Activated gamma-delta T cell treated with Interleukin-2 at 50 U/mL for 16 hours (primary cell): ENCODE measurements around the gene SMARCD2.

ENCODE experiments used
- DNase-seq: peaks from one replicate; pipeline ENCODE4 v3.0.0-alpha.2; 2020

SMARCD2 gene

DNA sequence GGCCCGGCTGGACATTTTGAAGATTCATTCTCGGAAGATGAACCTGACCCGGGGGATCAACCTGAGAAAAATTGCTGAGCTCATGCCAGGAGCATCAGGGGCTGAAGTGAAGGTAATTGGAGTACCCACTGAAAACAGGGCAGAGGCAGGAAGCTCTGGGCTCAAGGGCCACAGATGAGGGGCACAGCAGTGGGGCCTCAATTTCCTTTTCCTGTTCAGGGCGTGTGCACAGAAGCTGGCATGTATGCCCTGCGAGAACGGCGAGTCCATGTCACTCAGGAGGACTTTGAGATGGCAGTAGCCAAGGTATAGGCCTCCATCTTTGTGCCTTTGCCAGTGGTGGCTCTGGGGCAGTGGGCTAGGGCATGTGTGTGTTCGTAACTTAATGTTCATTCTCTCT, 11.0 kb downstream of the SMARCD2 start:
- DNase-seq: no peak

DNA sequence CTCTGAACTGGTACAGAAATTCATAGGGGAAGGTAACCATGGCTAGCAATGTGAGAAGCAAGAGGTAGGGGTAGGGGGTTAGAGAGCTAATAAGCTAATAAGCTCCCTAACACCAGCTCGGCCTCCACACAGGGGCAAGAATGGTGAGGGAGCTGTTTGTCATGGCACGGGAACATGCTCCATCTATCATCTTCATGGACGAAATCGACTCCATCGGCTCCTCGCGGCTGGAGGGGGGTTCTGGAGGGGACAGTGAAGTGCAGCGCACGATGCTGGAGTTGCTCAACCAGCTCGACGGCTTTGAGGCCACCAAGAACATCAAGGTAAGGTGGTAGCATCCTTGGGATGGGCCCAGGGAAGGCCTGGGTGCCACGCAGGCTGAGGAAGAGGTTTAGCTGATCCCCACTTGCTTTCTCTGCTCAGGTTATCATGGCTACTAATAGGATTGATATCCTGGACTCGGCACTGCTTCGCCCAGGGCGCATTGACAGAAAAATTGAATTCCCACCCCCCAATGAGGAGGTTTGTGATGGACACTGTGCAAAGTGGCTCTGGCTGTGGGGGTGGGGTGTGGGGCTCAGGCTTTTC, 11.5 kb downstream of the SMARCD2 start:
- DNase-seq: no peak

DNA sequence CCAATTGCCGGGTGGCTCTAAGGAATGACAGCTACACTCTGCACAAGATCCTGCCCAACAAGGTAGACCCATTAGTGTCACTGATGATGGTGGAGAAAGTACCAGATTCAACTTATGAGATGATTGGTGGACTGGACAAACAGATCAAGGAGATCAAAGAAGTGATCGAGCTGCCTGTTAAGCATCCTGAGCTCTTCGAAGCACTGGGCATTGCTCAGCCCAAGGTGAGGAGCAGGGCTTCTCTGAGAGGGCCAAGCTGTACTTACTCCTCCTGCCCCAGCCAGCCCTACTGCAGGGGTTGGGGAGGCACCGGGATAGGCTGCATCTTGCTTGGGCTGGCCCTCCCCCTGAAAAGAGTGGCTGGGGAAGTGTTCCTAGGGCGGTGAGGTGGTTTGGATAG, 12.2 kb downstream of the SMARCD2 start:
- DNase-seq: no peak

DNA sequence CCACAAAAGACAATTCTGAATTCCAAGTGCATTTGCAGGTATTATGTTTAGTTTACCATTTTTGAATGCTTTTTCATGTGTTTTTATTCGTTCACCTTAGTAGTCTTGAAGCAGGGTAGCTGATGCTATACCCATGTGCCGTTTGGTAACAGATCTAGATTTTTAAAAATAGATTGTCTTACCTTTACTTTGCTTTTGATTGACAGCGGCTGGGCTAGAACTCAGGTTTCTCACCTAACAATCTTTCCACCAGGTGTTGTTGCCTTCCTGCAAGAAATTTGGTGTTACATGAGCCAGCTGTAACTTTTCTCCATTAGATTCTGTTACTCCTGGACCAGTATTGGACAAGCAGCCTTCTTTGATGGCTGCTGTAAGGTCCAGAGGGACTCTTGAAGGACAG, 13.5 kb downstream of the SMARCD2 start:
- no peak for DNase-seq

DNA sequence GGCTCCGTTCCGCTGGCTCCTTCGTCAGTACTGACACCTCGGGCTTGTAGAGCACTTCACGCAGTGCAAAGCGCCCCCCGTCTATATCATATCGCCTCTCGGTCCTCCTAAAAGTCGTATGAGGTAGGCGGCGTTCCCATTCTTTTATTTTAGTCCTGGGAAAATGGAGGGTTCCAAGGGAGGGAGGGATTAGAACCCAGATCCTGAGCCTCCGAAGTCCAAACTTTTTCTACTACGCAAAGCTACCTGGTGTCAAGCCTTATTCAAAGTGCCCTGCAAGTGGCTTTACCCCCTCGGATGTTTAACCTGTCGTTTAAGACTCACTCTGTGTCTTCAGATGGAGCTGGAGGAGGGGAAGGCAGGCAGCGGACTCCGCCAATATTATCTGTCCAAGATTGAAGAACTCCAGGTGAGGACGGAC, 14.7 kb downstream of the SMARCD2 start:
- no peak for DNase-seq

DNA sequence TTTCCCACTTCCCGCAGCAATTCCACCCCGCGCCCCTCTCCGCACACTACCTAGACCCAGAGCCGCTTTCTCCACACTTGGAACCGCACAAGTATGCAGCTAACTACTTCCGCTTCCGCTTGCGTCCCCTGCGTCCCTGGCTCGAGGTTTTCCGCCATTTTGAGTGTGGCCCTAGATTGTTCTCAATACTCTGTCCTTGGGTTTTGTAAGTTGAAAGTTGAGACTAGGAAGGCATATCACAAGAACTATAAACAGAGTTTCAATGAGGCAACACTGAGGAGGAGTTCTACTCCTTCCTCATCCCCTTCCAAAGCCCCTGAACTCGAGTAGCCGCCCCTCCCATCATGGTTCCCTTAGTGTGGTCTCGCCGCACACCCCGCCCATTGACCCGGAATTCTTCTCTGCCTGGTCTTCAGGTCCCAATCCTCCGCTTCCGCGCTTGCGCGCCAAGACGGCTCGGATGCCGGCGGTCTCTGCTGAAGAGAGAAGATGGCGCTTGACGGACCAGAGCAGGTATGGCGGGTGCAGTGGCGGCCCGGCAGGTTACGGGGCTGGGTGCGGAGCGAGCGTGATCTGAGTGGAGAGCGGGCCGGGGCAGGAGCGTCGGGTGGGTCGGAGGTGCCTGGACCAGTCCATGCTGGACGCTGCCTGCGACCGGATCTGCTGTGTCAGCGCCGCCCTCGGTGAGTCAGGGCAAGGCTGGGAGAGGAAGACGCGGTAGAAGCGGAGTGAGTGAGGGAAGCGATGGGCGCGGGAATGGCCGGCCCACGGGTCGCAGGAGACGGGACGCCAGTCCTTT, 15.3 kb downstream of the SMARCD2 start, which contains the start of the genes FTSJ3 and PSMC5:
FTSJ3 (minus strand) TSS at position 662 of the 799 bp plus-strand sequence. CDS start 761 bp downstream, outside the sequence.
PSMC5 (plus strand) TSS at position 430 of the 799 bp plus-strand sequence; CDS start at position 490, 60 bp downstream.
- DNase-seq: peak; percentile 96

DNA sequence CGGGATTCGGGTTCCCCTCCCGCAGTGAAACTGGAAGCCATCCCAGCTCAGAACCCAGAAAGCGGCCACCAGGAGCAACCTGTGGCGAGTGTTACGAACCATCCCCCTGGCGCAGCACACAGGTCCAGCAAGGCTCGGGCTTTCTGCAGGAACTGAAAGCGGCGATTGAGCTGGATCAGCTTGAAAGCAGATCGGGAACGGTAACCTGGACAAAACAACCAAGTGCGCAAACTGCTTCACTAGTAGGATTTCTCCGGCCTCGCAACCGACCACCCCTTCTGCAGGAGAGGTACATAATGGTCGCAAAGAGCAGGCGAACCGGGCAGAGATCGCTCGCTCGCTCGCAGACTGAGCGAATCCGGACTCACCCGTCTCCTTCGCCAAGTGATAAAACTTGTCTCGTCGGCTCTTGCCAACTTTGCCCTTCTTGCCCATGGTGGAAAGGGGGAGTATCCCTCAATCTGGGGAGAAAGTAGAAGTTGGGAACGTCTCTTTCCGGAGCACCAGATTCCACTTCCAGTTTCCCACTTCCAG, 15.9 kb downstream of the SMARCD2 start:
- no peak for DNase-seq

DNA sequence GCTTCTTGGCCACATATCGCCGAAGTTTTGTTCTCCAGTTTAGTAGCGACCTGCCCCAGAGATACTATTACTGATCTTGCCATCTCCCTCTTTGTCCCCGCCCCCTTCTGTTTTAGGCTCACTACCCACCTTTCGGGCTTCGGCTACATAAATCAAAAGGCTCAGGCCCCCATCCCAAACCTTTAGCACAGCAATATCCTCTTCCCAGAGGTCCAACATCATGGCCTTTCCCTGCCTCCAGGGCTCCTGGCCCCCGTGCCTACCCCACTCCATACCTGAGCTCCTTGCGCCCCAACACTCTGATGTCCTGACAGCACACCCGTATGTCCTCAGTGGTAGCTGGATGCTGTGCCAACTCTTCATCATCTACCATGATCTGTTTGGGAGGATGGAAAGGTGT, 18.1 kb downstream of the SMARCD2 start:
- DNase-seq: no peak

DNA sequence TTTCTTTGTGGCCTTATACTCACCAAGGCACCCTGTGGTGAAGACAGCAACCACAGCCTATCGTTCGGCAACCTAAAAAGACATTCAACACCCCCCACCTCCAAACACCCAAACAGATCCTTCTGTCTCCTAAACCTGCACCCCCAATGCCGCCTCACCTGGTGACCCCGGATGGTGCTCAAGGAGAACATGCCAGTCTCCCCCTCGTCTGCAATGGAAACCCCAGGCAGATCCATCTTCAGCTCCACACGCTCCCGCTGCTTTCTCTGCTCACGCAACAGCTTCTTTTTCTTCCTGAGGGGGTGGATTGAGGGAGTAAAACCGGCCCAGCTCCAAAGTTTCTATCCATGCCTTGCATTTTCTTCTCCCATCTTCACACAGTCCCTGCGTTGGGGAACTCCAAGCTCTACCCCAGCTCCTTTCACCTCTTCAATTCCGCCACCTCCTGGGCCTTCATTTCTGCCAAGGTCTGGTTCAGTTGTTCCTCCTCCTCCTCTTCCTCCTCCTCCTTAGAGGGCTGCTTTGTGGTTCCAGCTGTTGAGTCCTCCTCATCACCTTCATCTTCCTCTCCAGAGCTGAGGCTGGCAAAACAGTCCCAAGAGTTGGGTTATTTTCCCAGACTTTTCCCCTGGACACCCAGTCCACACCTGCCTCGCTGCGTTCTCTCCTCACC, 18.7 kb downstream of the SMARCD2 start:
- no peak for DNase-seq

DNA sequence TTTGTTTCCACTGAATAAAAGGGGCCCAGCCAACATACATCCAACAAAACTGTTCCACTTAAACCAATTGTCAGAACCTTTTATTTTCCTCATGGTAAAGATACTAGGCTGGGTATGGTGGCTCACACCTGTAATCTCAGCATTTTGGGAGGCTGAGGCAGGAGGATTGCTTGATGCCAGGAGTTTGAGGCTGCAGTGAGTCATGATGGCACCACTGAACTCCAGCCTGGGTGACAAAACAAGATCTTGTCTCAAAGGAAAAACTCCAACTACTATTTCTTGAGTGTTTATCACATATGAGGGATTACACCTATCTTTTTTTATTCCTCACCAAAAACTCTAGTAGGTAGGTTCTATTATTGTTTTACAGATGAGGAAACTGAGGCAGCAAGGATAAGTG, 19.9 kb downstream of the SMARCD2 start:
- DNase-seq: no peak

DNA sequence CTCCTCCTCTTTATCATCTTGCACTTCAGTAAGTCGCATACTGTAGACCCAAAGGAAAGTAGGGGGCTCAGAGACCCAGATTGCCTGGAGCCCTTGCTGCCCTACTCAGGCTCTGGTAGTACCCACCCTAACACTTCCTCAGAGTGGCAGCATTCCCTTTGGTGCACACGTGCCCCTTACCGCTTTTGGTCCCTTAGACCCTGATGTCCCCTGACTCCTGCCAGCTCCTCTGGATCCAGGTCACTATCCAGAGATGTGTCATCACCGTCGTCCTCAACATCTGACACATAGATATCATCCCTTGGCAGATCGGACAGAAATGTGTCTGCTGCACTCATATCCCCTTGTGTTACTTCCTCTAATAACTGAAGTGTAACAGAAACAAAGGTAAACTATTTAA, 20.7 kb downstream of the SMARCD2 start:
- DNase-seq: no peak

DNA sequence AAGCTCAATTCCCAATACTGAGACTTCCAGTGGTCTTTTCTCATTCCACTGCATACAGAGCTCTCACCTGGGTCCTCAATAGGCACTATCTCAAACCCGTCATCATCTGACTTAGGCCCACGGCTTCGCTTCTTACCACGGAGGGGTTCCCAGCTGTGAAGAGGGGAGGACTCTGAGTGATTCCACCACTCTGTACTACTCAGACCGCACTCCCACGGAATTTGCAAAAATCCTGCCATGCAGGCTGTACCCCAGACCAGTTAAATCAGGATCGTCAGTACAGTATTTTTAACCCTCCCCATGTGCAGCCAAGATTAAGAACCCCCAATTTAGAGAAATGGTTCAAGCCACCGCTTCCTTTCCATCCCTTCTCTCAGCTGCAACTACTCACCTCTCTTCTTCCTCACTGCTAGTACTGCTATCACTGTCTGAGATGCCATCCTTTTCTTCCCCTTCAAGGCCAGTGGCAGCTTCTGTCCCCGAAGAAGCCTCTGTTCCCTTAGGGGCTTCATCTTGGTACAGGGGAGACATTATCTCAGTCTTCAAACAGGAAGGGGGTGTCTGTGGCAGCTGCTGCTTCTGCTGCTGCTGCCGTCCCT, 21.4 kb downstream of the SMARCD2 start:
- DNase-seq: no peak

DNA sequence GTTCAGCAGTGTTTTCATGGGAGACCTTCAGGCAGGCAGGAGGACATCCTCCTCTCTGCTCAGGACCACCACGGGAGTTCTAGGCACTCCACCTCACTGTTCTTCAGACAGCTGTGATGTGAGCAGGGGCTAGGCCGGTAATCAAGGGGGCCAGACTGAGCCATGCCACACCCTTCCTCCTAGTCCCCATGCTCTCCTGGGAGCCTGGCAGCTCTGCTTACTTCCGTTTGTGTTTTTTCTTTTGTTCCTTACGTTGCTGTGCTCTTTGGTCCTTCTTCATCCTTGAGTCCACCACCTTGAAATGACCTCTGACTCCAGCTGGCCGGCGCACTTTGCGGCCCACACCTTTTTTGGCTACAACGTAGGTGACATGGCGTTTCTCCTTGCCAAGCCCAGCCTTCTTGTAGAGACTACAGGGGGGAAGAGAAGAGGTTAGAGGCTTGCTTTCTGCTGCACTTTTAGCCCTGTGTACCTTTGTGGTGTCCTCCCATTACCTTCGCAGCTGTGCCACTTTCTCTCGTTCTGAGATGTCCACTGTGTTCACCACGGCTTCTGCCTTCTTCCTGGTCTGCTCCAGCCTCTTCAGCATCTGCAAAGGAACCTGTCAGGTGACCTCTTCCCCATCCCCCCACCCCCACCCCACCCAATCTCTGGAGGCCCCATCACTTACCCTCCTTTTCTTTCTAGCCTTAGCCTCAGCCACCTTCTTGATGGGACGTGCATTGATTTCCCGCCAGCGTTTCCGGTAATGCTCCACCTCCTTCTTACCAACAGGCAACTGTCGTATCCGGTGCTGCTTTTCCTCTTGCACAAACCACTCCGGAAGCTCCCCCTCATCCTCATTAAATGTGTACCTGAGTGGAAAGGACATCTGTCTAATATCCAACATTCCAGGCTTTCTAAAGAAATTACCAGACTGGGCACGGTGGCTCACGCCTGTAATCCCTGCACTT, 22.6 kb downstream of the SMARCD2 start:
- no peak for DNase-seq

DNA sequence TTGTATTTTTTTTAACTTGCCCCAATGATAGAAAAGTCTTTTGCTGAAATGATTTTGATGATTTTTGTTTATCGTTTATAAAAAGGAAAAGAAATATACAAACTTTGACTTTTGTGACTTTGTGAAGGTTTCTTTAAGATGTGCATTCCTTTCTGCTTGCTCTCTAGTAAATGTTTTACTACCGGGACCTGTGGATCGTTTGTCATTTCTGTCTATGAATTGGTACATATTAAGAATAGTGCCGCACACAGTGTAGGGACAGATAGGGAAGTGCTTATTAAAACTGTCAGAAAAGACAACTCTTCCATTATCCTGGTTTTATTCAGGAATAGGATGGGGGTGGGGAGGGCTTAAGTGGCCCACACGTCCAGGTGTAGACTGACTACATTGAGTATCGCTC, 23.4 kb downstream of the SMARCD2 start:
- no peak for DNase-seq

DNA sequence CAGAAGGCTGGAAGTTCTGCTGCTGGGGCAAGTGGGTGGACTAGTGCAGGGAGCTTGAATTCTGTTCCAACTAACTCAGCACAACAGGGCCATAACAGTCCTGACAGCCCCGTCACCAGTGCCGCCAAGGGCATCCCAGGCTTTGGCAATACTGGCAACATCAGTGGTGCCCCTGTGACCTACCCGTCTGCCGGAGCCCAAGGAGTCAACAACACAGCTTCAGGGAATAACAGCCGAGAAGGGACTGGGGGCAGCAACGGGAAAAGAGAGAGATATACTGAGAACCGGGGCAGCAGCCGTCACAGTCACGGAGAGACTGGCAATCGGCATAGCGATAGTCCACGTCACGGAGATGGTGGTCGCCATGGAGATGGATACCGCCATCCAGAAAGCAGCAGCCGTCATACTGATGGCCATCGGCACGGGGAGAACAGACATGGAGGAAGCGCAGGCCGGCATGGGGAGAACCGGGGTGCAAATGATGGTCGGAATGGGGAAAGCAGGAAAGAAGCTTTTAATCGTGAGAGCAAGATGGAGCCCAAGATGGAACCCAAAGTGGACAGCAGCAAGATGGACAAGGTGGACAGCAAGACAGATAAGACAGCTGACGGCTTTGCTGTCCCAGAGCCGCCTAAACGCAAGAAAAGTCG, 24.6 kb downstream of the SMARCD2 start:
- DNase-seq: no peak

DNA sequence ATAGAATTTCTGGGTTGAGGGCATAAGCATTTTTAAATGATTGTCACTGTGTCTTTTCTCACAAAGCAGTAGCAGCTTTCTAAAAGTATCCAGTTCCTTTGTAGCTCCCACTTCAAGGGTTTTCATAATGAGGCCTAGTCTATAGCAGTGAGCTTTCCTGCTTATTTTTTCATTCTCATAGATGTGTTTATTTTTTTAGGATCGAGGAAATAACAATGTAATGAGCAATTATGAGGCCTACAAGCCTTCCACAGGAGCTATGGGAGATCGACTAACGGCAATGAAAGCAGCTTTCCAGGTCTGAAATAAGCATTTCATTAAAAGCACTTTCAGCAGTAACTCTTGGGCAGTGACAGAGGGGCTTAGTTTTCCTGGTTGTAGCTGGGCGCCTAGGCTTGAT, 25.8 kb downstream of the SMARCD2 start:
- DNase-seq: no peak

DNA sequence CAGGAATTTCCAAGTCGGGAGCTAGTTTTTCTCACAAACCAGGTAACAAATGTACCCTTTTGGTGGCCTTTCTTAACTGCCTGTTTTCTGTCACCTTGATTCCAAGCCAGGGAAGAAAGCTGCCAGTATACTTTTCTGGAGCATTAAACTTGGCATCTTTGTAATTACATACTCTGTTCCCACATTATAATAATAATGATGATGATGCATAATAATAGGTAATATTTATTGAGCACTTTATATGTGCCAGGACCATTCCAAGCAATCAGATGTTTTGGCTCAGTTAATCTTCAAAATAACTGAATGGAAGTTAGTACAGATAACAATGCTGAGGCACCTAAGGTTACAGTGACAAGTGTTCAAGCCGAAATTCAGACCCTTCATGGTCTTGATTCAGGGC, 26.4 kb downstream of the SMARCD2 start:
- DNase-seq: no peak

DNA sequence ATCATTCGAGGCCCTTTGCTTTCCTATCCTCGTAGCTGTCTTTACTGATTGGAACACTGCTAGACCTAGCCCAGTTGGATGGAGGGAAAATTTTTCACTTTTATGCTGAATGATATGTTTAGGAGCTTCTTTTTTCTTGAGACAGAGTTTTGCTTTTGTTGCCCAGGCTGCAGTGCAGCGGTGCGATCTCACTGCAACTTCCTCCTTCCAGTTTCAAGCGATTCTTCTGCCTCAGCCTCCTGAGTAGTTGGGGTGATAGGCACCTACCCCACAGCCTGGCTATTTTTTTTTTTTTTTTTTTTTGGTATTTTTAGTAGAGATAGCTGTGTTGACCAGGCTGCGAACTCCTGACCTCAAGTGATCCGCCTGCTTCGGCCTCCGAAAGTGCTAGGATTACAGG, 32.5 kb downstream of the SMARCD2 start:
- DNase-seq: no peak

DNA sequence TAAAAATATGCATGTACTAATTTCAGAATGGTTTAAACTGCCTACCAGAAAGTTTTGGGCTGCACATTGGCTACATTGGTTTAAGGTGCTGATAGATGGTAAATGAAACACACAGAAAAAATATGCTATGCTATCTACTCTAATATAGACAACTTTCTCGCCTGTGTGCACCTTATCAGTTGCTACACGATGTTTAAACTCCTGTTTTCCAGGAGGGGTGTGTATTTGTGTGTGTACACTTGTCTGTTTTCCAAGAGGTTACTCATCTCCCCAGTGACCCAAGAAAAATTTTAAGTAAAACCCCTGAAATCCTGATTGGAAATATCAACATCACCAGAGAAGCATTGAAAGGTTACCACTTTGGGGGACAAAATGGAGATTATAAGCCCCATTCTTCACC, 36.9 kb downstream of the SMARCD2 start:
- no peak for DNase-seq

DNA sequence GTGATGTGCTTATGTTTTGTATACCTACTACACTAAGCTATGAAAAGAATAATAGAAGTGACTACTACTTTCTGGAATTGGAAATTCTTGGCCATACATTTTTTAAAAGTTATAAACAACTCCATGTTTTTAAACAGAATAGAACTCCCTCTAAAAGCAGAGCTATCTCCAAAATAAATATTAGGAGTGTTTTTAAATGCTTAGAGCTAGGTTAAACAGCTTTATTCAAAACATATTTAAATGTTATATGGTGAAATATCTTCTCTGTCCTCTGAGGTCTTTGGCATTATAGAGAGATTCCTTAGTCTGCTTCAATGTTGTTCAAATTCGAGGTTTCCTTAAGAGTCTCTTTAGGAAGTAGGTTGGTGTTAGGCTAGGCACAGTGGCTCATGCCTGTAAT, 38.2 kb downstream of the SMARCD2 start:
- DNase-seq: no peak

DNA sequence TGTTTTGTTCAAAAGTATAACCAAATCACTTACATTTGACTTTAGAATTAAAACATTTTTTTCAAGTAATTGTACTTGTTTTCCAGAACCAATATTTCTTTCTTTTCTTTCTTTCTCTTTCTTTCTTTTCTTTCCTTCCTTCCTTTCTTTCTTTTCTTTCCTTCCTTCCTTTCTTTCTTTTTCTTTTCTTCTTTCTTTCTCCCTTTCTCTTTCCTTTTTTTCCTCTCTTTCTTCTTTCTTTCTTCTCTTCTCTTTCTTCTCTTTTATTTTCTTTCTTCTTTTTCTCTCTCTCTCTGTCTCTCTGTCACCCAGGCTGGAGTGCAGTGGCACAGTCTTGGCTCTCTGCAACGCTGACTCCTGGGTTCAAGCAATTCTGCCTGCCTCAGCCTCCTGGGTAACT, 41.7 kb downstream of the SMARCD2 start:
- no peak for DNase-seq
